GM23338 (cell line): ENCODE results near the gene EEF1AKMT4. TPM values are rescaled to one million over a fixed set of nuclear protein-coding genes. Genes with fewer than 3 reads are reported as not detected.

Experiments used
- ATAC-seq: fragments of 200-7000 bp; cut with Tn5 transposase; 3 replicates; pipeline ENCODE4 v1.9.1; 2020
- DNase-seq: peaks from one replicate; pipeline ENCODE4 v3.0.0-alpha.2; 2015; ENCODE audit warnings: low spot score
- H2AFZ ChIP-seq: fragments of 200-600 bp; sonication (generic); 2 replicates; pipeline ENCODE4 v1.8.0; 2016; ENCODE audit warnings: antibody characterized with exemption, mild to moderate bottlenecking, moderate library complexity
- H3F3A ChIP-seq: fragments of 200-600 bp; sonication (generic); replicated peaks from 2 replicates; pipeline ENCODE4 v1.8.0; 2017; ENCODE audit warnings: antibody characterized with exemption, mixed run types, low read depth
- H3K27ac ChIP-seq: fragments of 200-600 bp; sonication (generic); 2 replicates; pipeline ENCODE4 v1.6.1; 2016; ENCODE audit warnings: low read depth
- H3K27me3 ChIP-seq: fragments of 200-600 bp; sonication (generic); 2 replicates; pipeline ENCODE4 v1.8.0; 2016; ENCODE audit warnings: mild to moderate bottlenecking, mixed run types, moderate library complexity; ENCODE audit not compliant: insufficient read depth
- H3K36me3 ChIP-seq: fragments of 200-600 bp; sonication (generic); 2 replicates; pipeline ENCODE4 v1.8.0; 2016; ENCODE audit warnings: mild to moderate bottlenecking; ENCODE audit not compliant: insufficient read depth
- H3K4me1 ChIP-seq: fragments of 200-600 bp; sonication (generic); 2 replicates; pipeline ENCODE4 v1.8.0; 2016; ENCODE audit warnings: mild to moderate bottlenecking, moderate library complexity; ENCODE audit not compliant: insufficient read depth
- H3K4me2 ChIP-seq: fragments of 200-600 bp; sonication (generic); 2 replicates; pipeline ENCODE4 v1.7.1; 2017; ENCODE audit warnings: mixed run types
- H3K4me3 ChIP-seq: fragments of 200-600 bp; sonication (generic); 2 replicates; pipeline ENCODE4 v1.6.1; 2016; ENCODE audit warnings: mixed run types
- H3K79me2 ChIP-seq: fragments of 200-600 bp; sonication (generic); replicated peaks from 2 replicates; pipeline ENCODE4 v1.8.0; 2017; ENCODE audit warnings: mild to moderate bottlenecking; ENCODE audit not compliant: insufficient read depth
- H3K9me2 ChIP-seq: fragments of 200-600 bp; sonication (generic); 2 replicates; pipeline ENCODE4 v1.8.0; 2017; ENCODE audit not compliant: insufficient read depth
- H4K20me1 ChIP-seq: fragments of 200-600 bp; sonication (generic); replicated peaks from 2 replicates; pipeline ENCODE4 v1.8.0; 2017; ENCODE audit warnings: mild to moderate bottlenecking; ENCODE audit not compliant: insufficient read depth
- H3K27ac Mint-ChIP-seq: 2 replicates; pipeline ENCODE4 v1.8.0; 2020; ENCODE audit warnings: inconsistent platforms, mild to moderate bottlenecking, moderate library complexity, mixed read lengths
- H3K27me3 Mint-ChIP-seq: 3 replicates; pipeline ENCODE4 v1.8.0; 2022; ENCODE audit warnings: low read depth, mild to moderate bottlenecking, moderate library complexity, mixed read lengths, inconsistent platforms; ENCODE audit not compliant: insufficient read depth, poor library complexity
- H3K36me3 Mint-ChIP-seq: 3 replicates; pipeline ENCODE4 v1.8.0; 2021; ENCODE audit warnings: low read depth, mild to moderate bottlenecking, inconsistent platforms, moderate library complexity, mixed read lengths
- H3K4me1 Mint-ChIP-seq: 3 replicates; pipeline ENCODE4 v1.8.0; 2020; ENCODE audit warnings: mild to moderate bottlenecking, inconsistent platforms, mixed read lengths
- H3K4me3 Mint-ChIP-seq: 3 replicates; pipeline ENCODE4 v1.8.0; 2021; ENCODE audit warnings: moderate library complexity, mild to moderate bottlenecking, inconsistent platforms, mixed read lengths
- H3K9me3 Mint-ChIP-seq: 3 replicates; pipeline ENCODE4 v1.8.0; 2020; ENCODE audit warnings: moderate library complexity, mild to moderate bottlenecking, inconsistent platforms, mixed read lengths
- CREB1 ChIP-seq: fragments of 250-450 bp; sonication (Bioruptor Pico); IDR thresholded peaks from 2 replicates; pipeline ENCODE4 v1.5.0; 2020; ENCODE audit warnings: low read depth, mild to moderate bottlenecking, moderate library complexity
- CTCF ChIP-seq, 2 experiments: fragments of 200-600 bp in 1 of 2; sonication (generic) in 1 of 2; conservative IDR thresholded peaks; 2 replicates each; pipeline versions ENCODE4 v1.5.1 to v1.6.1; 2016 to 2017; ENCODE audit warnings: antibody characterized with exemption in 2 of 2, low read depth in 2 of 2, mild to moderate bottlenecking in 2 of 2, moderate library complexity in 1 of 2
- ETS1 ChIP-seq: IDR thresholded peaks from 2 replicates; pipeline ENCODE4 v1.6.1; 2016; ENCODE audit warnings: antibody characterized with exemption
- JUNB ChIP-seq: IDR thresholded peaks from one replicate; pipeline ENCODE4 v1.6.1; 2016; ENCODE audit warnings: antibody characterized with exemption; ENCODE audit not compliant: unreplicated experiment
- NANOG ChIP-seq: IDR thresholded peaks from 2 replicates; pipeline ENCODE4 v1.6.1; 2016; ENCODE audit warnings: antibody characterized with exemption, borderline replicate concordance
- POLR2AphosphoS5 ChIP-seq: IDR thresholded peaks from 2 replicates; pipeline ENCODE4 v1.6.1; 2016; ENCODE audit warnings: antibody characterized with exemption, low read depth
- REST ChIP-seq: IDR thresholded peaks from one replicate; pipeline ENCODE4 v1.6.1; 2018; ENCODE audit warnings: antibody characterized with exemption; ENCODE audit not compliant: unreplicated experiment
- STAT1 ChIP-seq: IDR thresholded peaks from one replicate; pipeline ENCODE4 v1.6.1; 2016; ENCODE audit warnings: antibody characterized with exemption; ENCODE audit not compliant: unreplicated experiment
- ZNF462 ChIP-seq: fragments of 250-450 bp; sonication (Bioruptor Pico); IDR thresholded peaks from 2 replicates; pipeline ENCODE4 v1.5.0; 2020; ENCODE audit warnings: mild to moderate bottlenecking, moderate library complexity
- polyA plus RNA-seq: library from polyadenylated mRNA; unstranded; fragments of >200 nt; fragmentation: Nextera tagmentation; extraction: Ambion mirVana; gene quantifications from 2 replicates; pipeline ENCODE4 v1.2.1, GENCODE V29; 2016
- total RNA-seq: library from RNA; depleted of rRNA; stranded (reverse); fragments of >200 nt; shearing (Covaris generic); gene quantifications from 2 replicates; pipeline ENCODE4 v1.2.3, GENCODE V29; 2014

Gene EEF1AKMT4
- total and polyA plus RNA-seq, 2 experiments from 2014 or later: 12.9 to 14.3 TPM

- H3K27ac Mint-ChIP-seq: no peak overlapping the region
- TF ChIP-seq REST (no peak), STAT1 (no peak), ETS1 (no peak), JUNB (no peak), CREB1 (CRISPR knock-in tag) (no peak), POLR2AphosphoS5 (no peak), NANOG (no peak), ZNF462 (CRISPR knock-in tag) (no peak), CTCF (conservative IDR thresholded peaks at IDR 0.05; ENCODE audit: low read depth in 2 of 2) (no peak)
- no peaks in the 10 kb centered on the region for H3K36me3 Mint-ChIP-seq
- Histone ChIP-seq H3K9me2 (no peaks in the 10 kb centered on the region), H4K20me1 (no peaks in the 10 kb centered on the region), H3K36me3 (no peaks in the 10 kb centered on the region), H3K79me2 (no peaks in the 10 kb centered on the region), H3K27ac (no peak overlapping the region), H3K4me1 (no peaks in the 10 kb centered on the region), H3K27me3 (no peaks in the 10 kb centered on the region), H3F3A (no peaks in the 10 kb centered on the region), H3K4me3 (no peak overlapping the region), H3K4me2 (no peak overlapping the region), H2AFZ (no peak overlapping the region)
- ATAC-seq (no peak), DNase-seq (no peak)
- no peaks in the 10 kb centered on the region for H3K4me1 Mint-ChIP-seq
- no peaks in the 10 kb centered on the region for H3K9me3 Mint-ChIP-seq
- H3K4me3 Mint-ChIP-seq: no peak overlapping the region
- H3K27me3 Mint-ChIP-seq: peaks cover 7% of the 10 kb centered on the region
Observed at GRCh38 chr3:184203526-184203925, 45.9 kb upstream of the EEF1AKMT4 start.
